GM18498 (cell line): ENCODE measurements around the gene MOB3C.

Experiments
- ATAC-seq: cut with Tn5 transposase; IDR thresholded peaks from one replicate; pipeline ENCODE4 v1.9.1; 2021; ENCODE audit warnings: mild to moderate bottlenecking, moderate library complexity; ENCODE audit not compliant: unreplicated experiment

The MOB3C gene

DNA sequence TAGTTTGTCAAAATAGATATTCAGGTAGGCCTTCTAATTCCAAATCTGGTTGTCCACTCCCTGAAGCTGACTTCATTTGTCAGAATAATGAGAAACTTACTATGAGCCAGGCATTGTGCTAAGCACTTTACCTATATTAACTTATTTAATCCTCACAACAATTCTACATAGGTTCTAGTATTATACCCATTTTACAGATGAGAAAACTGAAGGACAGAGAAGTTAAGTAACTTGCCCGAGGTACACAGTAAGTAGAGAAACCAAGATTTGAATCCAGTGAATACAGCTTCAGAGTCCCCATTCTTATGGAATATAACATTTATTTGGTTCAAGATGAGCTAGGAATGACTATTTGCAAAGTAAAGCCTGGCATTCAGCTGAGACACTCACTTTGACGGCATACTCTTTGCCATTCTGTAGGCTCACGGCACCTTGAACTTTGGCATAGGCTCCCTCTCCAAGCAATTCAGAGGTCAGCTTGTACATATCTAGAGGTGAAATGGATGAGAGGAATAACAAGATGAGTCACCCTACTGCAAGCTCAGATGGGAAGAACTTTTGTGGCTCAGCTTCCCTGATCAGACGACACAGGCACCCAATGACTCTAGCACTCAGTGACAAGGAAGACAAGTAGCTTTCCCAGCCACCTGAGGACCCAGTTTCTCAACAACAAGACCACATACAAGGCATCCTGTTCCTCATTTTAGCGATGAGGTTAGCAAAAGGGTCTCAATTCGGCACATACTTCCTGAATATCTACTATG is 36.3 kb downstream of the MOB3C start:
- ATAC-seq: no peak

DNA sequence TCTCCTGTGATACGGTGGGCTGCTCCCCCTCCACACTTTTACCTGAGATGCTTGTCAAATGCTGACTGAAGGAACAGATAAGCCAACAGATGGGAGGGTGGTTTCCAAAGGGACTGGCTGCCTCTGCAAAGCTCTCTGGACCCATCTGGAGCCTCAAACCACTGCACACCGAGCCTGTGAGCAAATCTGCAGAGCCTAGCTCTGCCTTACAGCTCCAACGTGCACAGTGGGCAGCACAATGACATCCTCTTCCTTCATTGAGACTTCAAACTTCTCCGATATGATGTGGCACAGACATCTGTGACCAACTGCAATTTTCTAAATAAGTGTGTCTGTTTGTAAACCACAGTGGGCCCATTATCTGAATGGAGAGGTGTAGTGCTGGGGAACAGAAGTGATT is 38.9 kb downstream of the MOB3C start:
- ATAC-seq: no peak

DNA sequence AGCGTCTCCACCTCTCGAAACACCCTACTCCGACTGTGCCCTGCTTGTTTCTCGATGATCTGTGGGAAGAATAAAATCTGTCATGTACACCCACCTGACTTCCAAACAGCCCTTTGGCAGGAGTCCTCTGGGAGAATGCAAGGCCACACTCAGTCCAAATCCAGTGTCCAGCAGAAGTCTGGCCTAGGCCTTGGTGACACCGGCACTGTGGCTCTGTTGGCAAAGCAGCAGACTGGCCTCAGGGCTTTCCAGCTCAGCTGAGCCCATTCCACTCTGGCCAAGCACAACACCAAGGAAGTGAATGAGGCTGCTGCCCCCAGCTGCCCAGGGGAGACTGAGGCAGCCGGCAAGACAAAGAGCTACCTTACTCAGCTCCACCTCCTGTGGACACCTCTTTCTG is 40.0 kb downstream of the MOB3C start:
- ATAC-seq: no peak

DNA sequence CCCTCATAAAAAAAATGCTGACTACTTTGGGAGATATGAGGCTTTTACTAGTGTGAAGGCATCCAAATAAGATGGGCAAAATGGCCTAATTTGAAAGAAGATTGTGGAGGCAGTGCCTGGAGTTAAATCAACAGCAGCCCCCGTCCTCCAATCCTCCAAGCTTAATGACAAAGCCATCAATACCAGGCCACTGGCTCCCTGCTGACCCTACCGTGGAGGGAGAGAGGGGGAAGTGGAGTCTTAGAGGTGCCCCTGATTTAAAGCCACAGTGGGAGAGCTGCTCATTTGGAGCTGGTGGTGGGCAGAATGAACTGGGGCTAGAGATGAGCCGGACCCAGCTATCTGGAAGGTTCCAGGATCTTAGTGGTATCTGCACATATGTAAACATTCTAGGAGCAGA is 40.8 kb downstream of the MOB3C start:
- ATAC-seq: no peak

GRCh38 chr1:46575300-46575699 is 41.3 kb downstream of the MOB3C start:
- ATAC-seq: no peak

GRCh38 chr1:46571691-46572225 is 44.9 kb downstream of the MOB3C start:
- no peak for ATAC-seq

DNA sequence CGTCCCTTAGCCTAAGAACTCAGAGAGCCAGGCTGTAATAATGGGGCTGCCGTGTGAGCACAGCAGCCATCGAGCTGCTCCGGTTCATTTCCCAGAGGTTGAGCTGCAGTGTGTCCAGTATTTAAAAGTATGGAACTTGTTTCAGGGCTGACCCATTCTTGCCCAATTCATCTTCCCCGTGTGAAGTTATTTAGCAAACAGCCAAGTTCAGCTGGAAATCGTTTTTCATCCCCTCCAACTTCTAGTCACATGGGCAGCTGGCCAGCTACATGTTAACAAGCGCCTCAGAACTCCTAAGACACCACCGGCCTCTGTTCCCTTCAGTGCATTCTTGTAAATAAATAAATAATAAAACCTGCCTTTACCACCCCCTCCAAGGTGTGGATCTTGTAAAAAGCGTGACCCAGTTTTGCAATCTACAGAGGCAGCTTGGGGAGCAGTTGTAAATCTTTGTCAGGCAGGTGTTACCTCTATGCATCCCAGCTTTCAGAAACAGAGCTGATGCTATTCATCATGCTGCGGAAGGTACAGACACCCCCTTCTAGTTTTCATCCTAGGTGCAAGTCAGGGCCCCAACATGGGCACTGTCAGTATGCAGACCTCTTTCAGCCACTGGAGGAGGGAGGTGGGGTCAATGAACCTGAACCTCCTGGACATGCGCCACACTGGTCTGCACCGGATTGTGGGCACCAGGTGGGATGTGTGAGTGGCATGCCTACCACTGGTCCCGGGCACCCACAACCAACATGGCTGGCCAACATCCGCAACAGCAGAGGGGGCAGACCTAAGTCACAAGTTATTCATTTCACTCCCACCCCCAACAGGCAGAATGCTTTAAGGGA is 46.5 kb downstream of the MOB3C start:
- ATAC-seq: no peak

GRCh38 chr1:46569116-46569515 is 47.5 kb downstream of the MOB3C start:
- ATAC-seq: no peak

DNA sequence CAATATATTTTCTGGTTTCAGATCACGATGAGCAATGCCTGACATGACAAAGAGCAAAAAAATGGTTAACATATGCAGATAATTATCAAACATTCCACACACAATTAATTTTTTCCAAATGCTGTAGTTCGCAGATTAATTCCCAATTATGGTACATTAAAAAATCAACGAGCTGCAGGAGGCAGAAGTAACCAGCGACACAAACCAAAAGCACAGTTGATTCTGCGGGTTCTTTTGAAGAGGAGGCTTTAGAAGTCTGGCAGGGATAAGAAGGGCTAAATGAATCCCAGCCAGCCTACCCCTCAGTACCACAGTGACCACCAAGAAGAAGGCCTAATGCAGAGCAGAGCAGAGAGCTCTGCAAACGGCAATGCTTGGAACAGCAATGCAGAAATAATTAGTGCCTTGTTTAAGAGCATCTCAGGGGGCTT is 48.1 kb downstream of the MOB3C start:
- no peak for ATAC-seq

DNA sequence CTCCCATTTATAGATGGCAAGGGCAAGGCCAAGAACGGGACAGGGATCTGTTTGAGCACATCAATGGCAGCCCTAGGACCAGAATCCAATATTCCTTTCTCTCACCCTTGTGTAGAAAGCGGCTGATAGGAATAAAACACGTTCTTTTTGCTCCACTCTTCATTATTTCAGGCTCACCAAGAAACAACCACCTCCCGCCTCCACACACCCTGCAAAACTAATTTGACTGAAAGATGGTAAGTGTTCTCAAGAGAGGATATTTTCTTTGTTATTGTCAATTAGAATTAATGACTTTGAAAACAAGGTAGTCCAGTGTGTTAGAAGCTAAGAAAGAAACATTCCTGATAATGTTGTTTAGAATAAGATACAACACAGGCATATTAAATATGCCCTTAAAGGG is 53.3 kb downstream of the MOB3C start:
- no peak for ATAC-seq

- no peak for ATAC-seq
Observed at GRCh38 chr1:46562498-46562897, 54.1 kb downstream of the MOB3C start.

DNA sequence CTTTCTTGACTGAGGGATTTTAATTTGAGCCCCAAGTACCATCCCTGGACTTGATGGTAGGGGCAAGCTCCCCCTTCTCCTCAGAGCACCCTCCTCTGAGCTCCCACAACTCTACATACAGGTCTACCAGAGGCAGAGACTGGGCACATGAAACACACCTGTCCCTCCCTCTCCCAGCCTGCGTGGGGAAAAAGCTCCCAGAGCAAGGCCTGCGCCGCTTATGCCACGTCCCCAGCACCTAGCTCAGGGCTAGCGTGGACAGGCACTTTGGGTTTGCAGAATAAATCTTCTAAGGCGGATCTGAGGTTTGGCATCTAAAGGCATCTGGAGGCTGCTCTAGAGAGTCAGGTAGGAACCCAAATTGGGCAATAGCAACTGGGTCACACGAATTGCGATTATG is 57.6 kb downstream of the MOB3C start:
- ATAC-seq: no peak

GRCh38 chr1:46558141-46558963 is 58.3 kb downstream of the MOB3C start:
- ATAC-seq: no peak
